H9 (cell line): ENCODE data around the gene PPARGC1A. TPM values are rescaled to one million over a fixed set of nuclear protein-coding genes. Genes with fewer than 3 reads are reported as not detected.

Experiments used
- DNase-seq: peaks from one replicate; pipeline ENCODE4 v3.0.0-alpha.2; 2017
- H2AFZ ChIP-seq: one replicate; pipeline ENCODE4 v1.6.1; 2013; ENCODE audit warnings: mild to moderate bottlenecking, low read length, control low read depth, moderate library complexity
- H2AK5ac ChIP-seq: 2 replicates; pipeline ENCODE4 v1.6.1; 2013; ENCODE audit warnings: low read length, control low read depth, mixed read lengths; ENCODE audit not compliant: insufficient read length
- H2BK120ac ChIP-seq: one replicate; pipeline ENCODE4 v1.6.1; 2013; ENCODE audit warnings: low read depth, mild to moderate bottlenecking, low read length, control low read depth, inconsistent platforms; ENCODE audit not compliant: poor library complexity, severe bottlenecking
- H2BK12ac ChIP-seq: 2 replicates; pipeline ENCODE4 v1.6.1; 2013; ENCODE audit warnings: low read length, control low read depth, mixed read lengths, low read depth; ENCODE audit not compliant: insufficient read length
- H2BK15ac ChIP-seq: 2 replicates; pipeline ENCODE4 v1.6.1; 2013; ENCODE audit warnings: low read depth, low read length, control low read depth
- H2BK20ac ChIP-seq: one replicate; pipeline ENCODE4 v1.6.1; 2013; ENCODE audit warnings: low read depth, mild to moderate bottlenecking, low read length, control low read depth, inconsistent platforms; ENCODE audit not compliant: poor library complexity, severe bottlenecking
- H2BK5ac ChIP-seq: 2 replicates; pipeline ENCODE4 v1.6.1; 2013; ENCODE audit warnings: low read length, control low read depth, mixed read lengths; ENCODE audit not compliant: insufficient read length
- H3K14ac ChIP-seq: 2 replicates; pipeline ENCODE4 v1.6.1; 2013; ENCODE audit warnings: low read length, control low read depth; ENCODE audit not compliant: insufficient read depth
- H3K18ac ChIP-seq: 2 replicates; pipeline ENCODE4 v1.6.1; 2013; ENCODE audit warnings: low read depth, mild to moderate bottlenecking, mixed read lengths, low read length, control low read depth; ENCODE audit not compliant: insufficient read length
- H3K23ac ChIP-seq: 2 replicates; pipeline ENCODE4 v1.6.1; 2013; ENCODE audit warnings: low read length, control low read depth, mixed read lengths, low read depth; ENCODE audit not compliant: insufficient read length
- H3K23me2 ChIP-seq: 2 replicates; pipeline ENCODE4 v1.6.1; 2013; ENCODE audit warnings: low read depth, mild to moderate bottlenecking, mixed read lengths, low read length, control low read depth; ENCODE audit not compliant: insufficient read length, poor library complexity, severe bottlenecking
- H3K27ac ChIP-seq: 2 replicates; pipeline ENCODE4 v1.5.1; 2013; ENCODE audit warnings: low read length, control low read depth, mixed read lengths, low read depth; ENCODE audit not compliant: insufficient read length
- H3K27me3 ChIP-seq: 2 replicates; pipeline ENCODE4 v1.6.1; 2013; ENCODE audit warnings: low read length, control low read depth, inconsistent platforms; ENCODE audit not compliant: insufficient read depth
- H3K4ac ChIP-seq: 2 replicates; pipeline ENCODE4 v1.6.1; 2013; ENCODE audit warnings: low read depth, mild to moderate bottlenecking, control low read depth, inconsistent platforms, low read length, moderate library complexity
- H3K4me1 ChIP-seq: 2 replicates; pipeline ENCODE4 v1.6.1; 2013; ENCODE audit warnings: low read length, control low read depth, inconsistent platforms; ENCODE audit not compliant: insufficient read depth
- H3K4me2 ChIP-seq: 2 replicates; pipeline ENCODE4 v1.6.1; 2013; ENCODE audit warnings: low read length, control low read depth, mixed read lengths; ENCODE audit not compliant: insufficient read length, insufficient read depth
- H3K56ac ChIP-seq: 2 replicates; pipeline ENCODE4 v1.6.1; 2013; ENCODE audit warnings: low read depth, mild to moderate bottlenecking, mixed read lengths, low read length, control low read depth; ENCODE audit not compliant: insufficient read length
- H3K79me1 ChIP-seq: 2 replicates; pipeline ENCODE4 v1.6.1; 2013; ENCODE audit warnings: low read depth, mild to moderate bottlenecking, moderate library complexity, low read length, control low read depth, inconsistent platforms; ENCODE audit not compliant: insufficient read depth, poor library complexity, severe bottlenecking
- H3K79me2 ChIP-seq: 2 replicates; pipeline ENCODE4 v1.6.1; 2013; ENCODE audit warnings: low read length, control low read depth, inconsistent platforms; ENCODE audit not compliant: insufficient read depth
- H3K9ac ChIP-seq: 2 replicates; pipeline ENCODE4 v1.6.1; 2013; ENCODE audit warnings: low read length, control low read depth, mixed read lengths; ENCODE audit not compliant: insufficient read length; ENCODE audit errors: extremely low read depth
- H3K9me3 ChIP-seq: one replicate; pipeline ENCODE4 v1.6.1; 2013; ENCODE audit warnings: low read depth, low read length, inconsistent platforms; ENCODE audit not compliant: control insufficient read depth
- H3T11ph ChIP-seq: one replicate; pipeline ENCODE4 v1.6.1; 2013; ENCODE audit warnings: mild to moderate bottlenecking, low read length, control low read depth, inconsistent platforms
- H4K20me1 ChIP-seq: one replicate; pipeline ENCODE4 v1.6.1; 2013; ENCODE audit not compliant: control insufficient read depth, insufficient read length, insufficient read depth
- H4K5ac ChIP-seq: 2 replicates; pipeline ENCODE4 v1.6.1; 2013; ENCODE audit warnings: low read depth, mild to moderate bottlenecking, mixed read lengths, low read length, control low read depth; ENCODE audit not compliant: insufficient read length
- H4K8ac ChIP-seq: replicated peaks from 2 replicates; pipeline ENCODE4 v1.6.1; 2013; ENCODE audit warnings: low read length, control low read depth, mixed read lengths, low read depth; ENCODE audit not compliant: insufficient read length
- H4K91ac ChIP-seq: 2 replicates; pipeline ENCODE4 v1.6.1; 2013; ENCODE audit warnings: low read depth, mild to moderate bottlenecking, moderate library complexity, mixed read lengths, low read length, control low read depth; ENCODE audit not compliant: insufficient read length
- H3K27ac Mint-ChIP-seq, 3 experiments: 2 replicates in 2 of 3; 3 replicates in 1 of 3; pipeline ENCODE4 v1.8.0; 2020 to 2021; ENCODE audit warnings: mixed read lengths in 3 of 3, mild to moderate bottlenecking in 1 of 3, moderate library complexity in 1 of 3
- H3K27me3 Mint-ChIP-seq: 2 replicates; pipeline ENCODE4 v1.8.0; 2021; ENCODE audit warnings: low read depth, mild to moderate bottlenecking, moderate library complexity, mixed read lengths
- H3K36me3 Mint-ChIP-seq, 3 experiments: 2 replicates in 2 of 3; 3 replicates in 1 of 3; pipeline ENCODE4 v1.8.0; 2020 to 2021; ENCODE audit warnings: low read depth in 3 of 3, mixed read lengths in 3 of 3; ENCODE audit not compliant: insufficient read depth in 1 of 3
- H3K4me1 Mint-ChIP-seq, 2 experiments: 2 replicates each; pipeline ENCODE4 v1.8.0; 2020; ENCODE audit warnings: mixed read lengths in 2 of 2
- H3K4me3 Mint-ChIP-seq, 2 experiments: 2 replicates in 1 of 2; 3 replicates in 1 of 2; pipeline ENCODE4 v1.8.0; 2020 to 2021; ENCODE audit warnings: mild to moderate bottlenecking in 2 of 2, mixed read lengths in 2 of 2, moderate library complexity in 1 of 2
- H3K9me3 Mint-ChIP-seq, 2 experiments: 2 replicates in 1 of 2; 3 replicates in 1 of 2; pipeline ENCODE4 v1.8.0; 2020; ENCODE audit warnings: mild to moderate bottlenecking in 2 of 2, mixed read lengths in 2 of 2, moderate library complexity in 1 of 2
- CTCF ChIP-seq: fragments of 200-600 bp; sonication (generic); conservative IDR thresholded peaks from 3 replicates; pipeline ENCODE4 v1.8.0; 2021; ENCODE audit warnings: antibody characterized with exemption, mild to moderate bottlenecking
- WGBS: extraction: QIAGEN DNeasy Blood & Tissue Kit; methylation state at CpG from one replicate; pipeline ENCODE4 v1.1.7; 2013; ENCODE audit warnings: missing lambda C conversion rate, low lambda C conversion rate, mixed read lengths; ENCODE audit not compliant: insufficient read length; ENCODE audit errors: extremely low coverage; 5-methylcytosine and 5-hydroxymethylcytosine counted together
- total RNA-seq: library from RNA; stranded (reverse); gene quantifications from 2 replicates; pipeline ENCODE4 v1.2.1, GENCODE V29; 2021

Gene PPARGC1A
- total RNA-seq, 1 experiment from 2014 or later, result 1.7 TPM

GRCh38 chr4:23915459-23916132 lies 25.7 kb upstream of the PPARGC1A start:
- no peak overlapping the region for H2BK12ac ChIP-seq
- H3K9me3 ChIP-seq, result no peaks in the 10 kb centered on the region
- H2AFZ ChIP-seq, result no peak overlapping the region
- Mint-ChIP-seq H3K36me3 (no peaks in the 10 kb centered on the region), H3K27me3 (no peaks in the 10 kb centered on the region), H3K4me1 (peaks cover 2% of the 10 kb centered on the region in 2 experiments), H3K27ac (no peak overlapping the region), H3K4me3 (no peak overlapping the region), H3K9me3 (no peaks in the 10 kb centered on the region)
- no peak overlapping the region for H4K91ac ChIP-seq
- no peak overlapping the region for H2BK20ac ChIP-seq
- H4K5ac ChIP-seq, result no peak overlapping the region
- no peak overlapping the region for H2BK15ac ChIP-seq
- no peaks in the 10 kb centered on the region for H3K27me3 ChIP-seq
- H3K79me1 ChIP-seq, result no peaks in the 10 kb centered on the region
- no peak overlapping the region for H3K9ac ChIP-seq
- no peaks in the 10 kb centered on the region for H3K79me2 ChIP-seq
- H3K27ac ChIP-seq, result no peak overlapping the region
- no peak overlapping the region for H3K4me2 ChIP-seq
- no peaks in the 10 kb centered on the region for H3K4me1 ChIP-seq
- H3K23me2 ChIP-seq, result no peaks in the 10 kb centered on the region
- H3K23ac ChIP-seq, result no peak overlapping the region
- H3K4ac ChIP-seq, result no peak overlapping the region
- no peak overlapping the region for H2AK5ac ChIP-seq
- H3K14ac ChIP-seq, result no peak overlapping the region
- H3K56ac ChIP-seq, result no peak overlapping the region
- no peak overlapping the region for H2BK120ac ChIP-seq
- TF ChIP-seq CTCF, result no peak
- H3T11ph ChIP-seq, result no peak overlapping the region
- no CpG with 5 or more reads among the region's 2 CpGs for WGBS
- DNase-seq, result no peak
- H4K8ac ChIP-seq, result no peak overlapping the region
- no peak overlapping the region for H2BK5ac ChIP-seq
- H4K20me1 ChIP-seq, result no peaks in the 10 kb centered on the region
- H3K18ac ChIP-seq, result no peak overlapping the region
